Measurements from ENCODE around the gene DGKE.

DGKE gene

GRCh38 chr17:56910509-56911235 lies 76.7 kb downstream of the DGKE start:
- no peaks in the 10 kb centered on the region for H3K9me3 ChIP-seq (ENCODE audit: insufficient read depth, low read length)
- TF ChIP-seq EZH2phosphoT487 (conservative IDR thresholded peaks at IDR 0.05; ENCODE audit: low read length) (no peak), CTCF (IDR thresholded peaks at IDR 0.05; ENCODE audit: insufficient read depth, low read length, poor library complexity, severe bottlenecking) (no peak)
- H2AFZ ChIP-seq (ENCODE audit: low read depth, low read length, severe bottlenecking) = no peak overlapping the region
- H3F3A ChIP-seq (ENCODE audit: insufficient read depth) = peaks cover 27% of the 10 kb centered on the region
- no peak overlapping the region for H3K4me3 ChIP-seq (ENCODE audit: insufficient read depth, low read length, poor library complexity, severe bottlenecking)
- H3K9ac ChIP-seq (ENCODE audit: low read length) = no peak overlapping the region
- H3K36me3 ChIP-seq (ENCODE audit: low read length) = peaks cover 4% of the 10 kb centered on the region; the same call in 1 of the 2 replicates
- no peaks in the 10 kb centered on the region for H3K9me2 ChIP-seq (replicated peaks; ENCODE audit: insufficient read depth, low read length)
- H3K4me2 ChIP-seq (ENCODE audit: low read depth, low read length, poor library complexity, severe bottlenecking) = peak overlapping the region; percentile 24
- H3K27me3 ChIP-seq (ENCODE audit: low read length) = no peaks in the 10 kb centered on the region
- H3K79me2 ChIP-seq (ENCODE audit: insufficient read depth, low read length) = peaks cover 40% of the 10 kb centered on the region
- H3K27ac ChIP-seq (ENCODE audit: low read depth, low read length) = no peak overlapping the region
- no peaks in the 10 kb centered on the region for H4K20me1 ChIP-seq (ENCODE audit: low read depth, low read length)

- Histone ChIP-seq H3K36me3 (ENCODE audit: low read length) (peaks cover 4% of the 10 kb centered on the region; the same call in 1 of the 2 replicates), H4K20me1 (ENCODE audit: low read depth, low read length) (no peaks in the 10 kb centered on the region), H3K27ac (ENCODE audit: low read depth, low read length) (peak overlapping the region; percentile 78), H3K9ac (ENCODE audit: low read length) (peak overlapping the region; percentile 73), H3K9me3 (ENCODE audit: insufficient read depth, low read length) (no peaks in the 10 kb centered on the region), H3K4me2 (ENCODE audit: low read depth, low read length, poor library complexity, severe bottlenecking) (peak overlapping the region; percentile 86), H3K27me3 (ENCODE audit: low read length) (no peaks in the 10 kb centered on the region), H3F3A (ENCODE audit: insufficient read depth) (peaks cover 25% of the 10 kb centered on the region), H3K9me2 (replicated peaks; ENCODE audit: insufficient read depth, low read length) (no peaks in the 10 kb centered on the region), H2AFZ (ENCODE audit: low read depth, low read length, severe bottlenecking) (no peak overlapping the region), H3K4me3 (ENCODE audit: insufficient read depth, low read length, poor library complexity, severe bottlenecking) (peak overlapping the region; percentile 68), H3K79me2 (ENCODE audit: insufficient read depth, low read length) (peaks cover 40% of the 10 kb centered on the region)
- TF ChIP-seq EZH2phosphoT487 (conservative IDR thresholded peaks at IDR 0.05; ENCODE audit: low read length) = no peak
- TF ChIP-seq CTCF (IDR thresholded peaks at IDR 0.05; ENCODE audit: insufficient read depth, low read length, poor library complexity, severe bottlenecking) = no peak
Observed at GRCh38 chr17:56912105-56912999, 78.4 kb downstream of the DGKE start.

GRCh38 chr17:56913000-56913311 lies 79.0 kb downstream of the DGKE start:
- peak overlapping the region; percentile 73 for H3K9ac ChIP-seq (ENCODE audit: low read length)
- H3F3A ChIP-seq (ENCODE audit: insufficient read depth) = peaks cover 19% of the 10 kb centered on the region
- H3K36me3 ChIP-seq (ENCODE audit: low read length) = no peaks in the 10 kb centered on the region
- H3K27me3 ChIP-seq (ENCODE audit: low read length) = no peaks in the 10 kb centered on the region
- peak overlapping the region; percentile 78 for H3K27ac ChIP-seq (ENCODE audit: low read depth, low read length)
- peaks cover 40% of the 10 kb centered on the region for H3K79me2 ChIP-seq (ENCODE audit: insufficient read depth, low read length)
- H3K9me2 ChIP-seq (replicated peaks; ENCODE audit: insufficient read depth, low read length) = no peaks in the 10 kb centered on the region
- H3K9me3 ChIP-seq (ENCODE audit: insufficient read depth, low read length) = no peaks in the 10 kb centered on the region
- peak overlapping the region; percentile 93 for H2AFZ ChIP-seq (ENCODE audit: low read depth, low read length, severe bottlenecking)
- H3K4me3 ChIP-seq (ENCODE audit: insufficient read depth, low read length, poor library complexity, severe bottlenecking) = peak overlapping the region; percentile 68
- H4K20me1 ChIP-seq (ENCODE audit: low read depth, low read length) = no peaks in the 10 kb centered on the region
- no peak for TF ChIP-seq CTCF (IDR thresholded peaks at IDR 0.05; ENCODE audit: insufficient read depth, low read length, poor library complexity, severe bottlenecking)
- no peak for TF ChIP-seq EZH2phosphoT487 (conservative IDR thresholded peaks at IDR 0.05; ENCODE audit: low read length)
- peak overlapping the region; percentile 86 for H3K4me2 ChIP-seq (ENCODE audit: low read depth, low read length, poor library complexity, severe bottlenecking)
